MM.1S (cell line): ENCODE measurements around the gene FIBIN.

ENCODE experiments used
- DNase-seq: peaks from one replicate; pipeline ENCODE4 v3.0.0-alpha.2; 2015
- H2AFZ ChIP-seq: fragments of 300-600 bp; sonication (generic); 2 replicates; pipeline ENCODE4 v1.6.0; 2016; ENCODE audit warnings: antibody characterized with exemption, low read length
- H3F3A ChIP-seq: fragments of 300-600 bp; sonication (generic); 2 replicates; pipeline ENCODE4 v1.6.1; 2016; ENCODE audit warnings: mild to moderate bottlenecking, antibody characterized with exemption, low read length, moderate library complexity, mixed read lengths; ENCODE audit not compliant: insufficient read depth
- H3K27ac ChIP-seq: fragments of 300-600 bp; sonication (generic); 2 replicates; pipeline ENCODE4 v1.5.1; 2016; ENCODE audit warnings: mild to moderate bottlenecking, low read length
- H3K27me3 ChIP-seq: fragments of 300-600 bp; sonication (generic); replicated peaks from 2 replicates; pipeline ENCODE4 v1.6.0; 2016; ENCODE audit warnings: low read length; ENCODE audit not compliant: insufficient read depth
- H3K36me3 ChIP-seq: fragments of 300-600 bp; sonication (generic); replicated peaks from 2 replicates; pipeline ENCODE4 v1.6.1; 2016; ENCODE audit warnings: mild to moderate bottlenecking, low read length, mixed read lengths; ENCODE audit not compliant: insufficient read depth
- H3K4me1 ChIP-seq: fragments of 300-600 bp; sonication (generic); 2 replicates; pipeline ENCODE4 v1.6.1; 2016; ENCODE audit warnings: low read length, mixed read lengths
- H3K4me2 ChIP-seq: fragments of 300-600 bp; sonication (generic); 2 replicates; pipeline ENCODE4 v1.6.0; 2016; ENCODE audit warnings: low read depth, low read length
- H3K4me3 ChIP-seq: fragments of 300-600 bp; sonication (generic); 2 replicates; pipeline ENCODE4 v1.5.1; 2016; ENCODE audit warnings: low read length, mixed read lengths
- H3K79me2 ChIP-seq: fragments of 300-600 bp; sonication (generic); 2 replicates; pipeline ENCODE4 v1.6.1; 2016; ENCODE audit warnings: mixed run types, low read length, mixed read lengths
- H3K9ac ChIP-seq: fragments of 300-600 bp; sonication (generic); 2 replicates; pipeline ENCODE4 v1.6.1; 2016; ENCODE audit warnings: low read length, mixed read lengths
- H3K9me2 ChIP-seq: fragments of 300-600 bp; sonication (generic); replicated peaks from 2 replicates; pipeline ENCODE4 v1.6.1; 2016; ENCODE audit warnings: mild to moderate bottlenecking, low read length, mixed read lengths; ENCODE audit not compliant: insufficient read depth
- H3K9me3 ChIP-seq: fragments of 300-600 bp; sonication (generic); replicated peaks from 2 replicates; pipeline ENCODE4 v1.6.1; 2016; ENCODE audit warnings: mild to moderate bottlenecking, low read length, mixed read lengths; ENCODE audit not compliant: insufficient read depth
- H4K20me1 ChIP-seq: fragments of 300-600 bp; sonication (generic); 2 replicates; pipeline ENCODE4 v1.6.1; 2016; ENCODE audit warnings: mild to moderate bottlenecking, low read length, moderate library complexity, mixed read lengths; ENCODE audit not compliant: insufficient read depth
- CTCF ChIP-seq: fragments of 300-600 bp; sonication (generic); IDR thresholded peaks from 2 replicates; pipeline ENCODE4 v1.5.1; 2016; ENCODE audit warnings: antibody characterized with exemption, low read length, mixed read lengths
- EZH2 ChIP-seq: fragments of 300-600 bp; sonication (generic); optimal IDR thresholded peaks from 2 replicates; pipeline ENCODE3; 2017; ENCODE audit warnings: low read depth, mild to moderate bottlenecking, antibody characterized with exemption, low read length, mixed read lengths
- EZH2phosphoT487 ChIP-seq: fragments of 300-600 bp; sonication (generic); IDR thresholded peaks from 2 replicates; pipeline ENCODE4 v1.6.1; 2018; ENCODE audit warnings: antibody characterized with exemption, low read length

The FIBIN gene

GRCh38 chr11:27028561-27028965 is 34.7 kb downstream of the FIBIN start:
- H3K9ac ChIP-seq, result no peak overlapping the region
- no peak overlapping the region for H3K4me2 ChIP-seq
- H3K79me2 ChIP-seq, result no peaks in the 10 kb centered on the region
- no peaks in the 10 kb centered on the region for H4K20me1 ChIP-seq
- no peak overlapping the region for H2AFZ ChIP-seq
- no peak for TF ChIP-seq EZH2phosphoT487
- TF ChIP-seq EZH2, result no peak
- no peak for TF ChIP-seq CTCF
- H3K27me3 ChIP-seq, result no peaks in the 10 kb centered on the region
- DNase-seq, result no peak
- no peaks in the 10 kb centered on the region for H3K4me1 ChIP-seq
- no peaks in the 10 kb centered on the region for H3F3A ChIP-seq
- no peaks in the 10 kb centered on the region; the same call in 1 of the 2 replicates for H3K9me2 ChIP-seq
- H3K4me3 ChIP-seq, result no peak overlapping the region
- H3K9me3 ChIP-seq, result no peaks in the 10 kb centered on the region
- no peak overlapping the region for H3K27ac ChIP-seq
- H3K36me3 ChIP-seq, result no peaks in the 10 kb centered on the region

GRCh38 chr11:27029966-27030365 is 36.1 kb downstream of the FIBIN start:
- no peak overlapping the region for H3K4me2 ChIP-seq
- no peak overlapping the region for H3K9ac ChIP-seq
- H3K4me3 ChIP-seq, result no peak overlapping the region
- H3K27me3 ChIP-seq, result no peaks in the 10 kb centered on the region
- H3K9me3 ChIP-seq, result no peaks in the 10 kb centered on the region
- no peaks in the 10 kb centered on the region for H3K79me2 ChIP-seq
- TF ChIP-seq CTCF (no peak), EZH2 (no peak), EZH2phosphoT487 (no peak)
- H3K27ac ChIP-seq, result no peak overlapping the region
- H4K20me1 ChIP-seq, result no peaks in the 10 kb centered on the region
- H3K36me3 ChIP-seq, result no peaks in the 10 kb centered on the region
- no peaks in the 10 kb centered on the region for H3F3A ChIP-seq
- DNase-seq, result no peak
- no peaks in the 10 kb centered on the region for H3K4me1 ChIP-seq
- no peak overlapping the region for H2AFZ ChIP-seq
- H3K9me2 ChIP-seq, result no peaks in the 10 kb centered on the region; the same call in 1 of the 2 replicates

- DNase-seq, result no peak
- H3K4me2 ChIP-seq, result no peak overlapping the region
- H3K36me3 ChIP-seq, result no peaks in the 10 kb centered on the region
- no peaks in the 10 kb centered on the region for H4K20me1 ChIP-seq
- H3K9ac ChIP-seq, result no peak overlapping the region
- no peak overlapping the region for H3K27ac ChIP-seq
- no peaks in the 10 kb centered on the region for H3F3A ChIP-seq
- no peak for TF ChIP-seq EZH2phosphoT487
- H3K27me3 ChIP-seq, result no peaks in the 10 kb centered on the region
- no peaks in the 10 kb centered on the region for H3K4me1 ChIP-seq
- no peaks in the 10 kb centered on the region for H3K9me2 ChIP-seq
- no peak overlapping the region for H3K4me3 ChIP-seq
- no peaks in the 10 kb centered on the region for H3K9me3 ChIP-seq
- H3K79me2 ChIP-seq, result no peaks in the 10 kb centered on the region
- H2AFZ ChIP-seq, result no peak overlapping the region
Measured at GRCh38 chr11:27031754-27032153, 37.8 kb downstream of the FIBIN start.

GRCh38 chr11:27039873-27040272 is 46.0 kb downstream of the FIBIN start:
- Histone ChIP-seq H3K79me2 (no peaks in the 10 kb centered on the region), H3K9me3 (no peaks in the 10 kb centered on the region), H4K20me1 (no peaks in the 10 kb centered on the region), H3K4me1 (no peaks in the 10 kb centered on the region), H3K4me2 (no peak overlapping the region), H3K36me3 (no peaks in the 10 kb centered on the region), H3F3A (no peaks in the 10 kb centered on the region), H3K9me2 (no peaks in the 10 kb centered on the region), H3K27ac (no peak overlapping the region), H3K9ac (no peak overlapping the region), H3K4me3 (no peak overlapping the region), H3K27me3 (no peaks in the 10 kb centered on the region), H2AFZ (no peak overlapping the region)
- TF ChIP-seq EZH2phosphoT487 (no peak), CTCF (no peak), EZH2 (no peak)
- DNase-seq, result no peak
